Vagina (tissue), 2 donors: ENCODE results near the gene RPLP2.

Experiments
- CTCF ChIP-seq, 3 experiments: fragments of 450-650 bp in 2 of 3; fragments of 200-600 bp in 1 of 3; sonication (generic) in 1 of 3; IDR thresholded peaks; one replicate each; pipeline ENCODE4 v1.5.1; 2017 to 2019; ENCODE audit warnings: antibody characterized with exemption in 3 of 3, mild to moderate bottlenecking in 2 of 3, moderate library complexity in 2 of 3
- POLR2A ChIP-seq, 2 donors: fragments of 450-650 bp; IDR thresholded peaks; one replicate each; pipeline ENCODE4 v1.6.1; 2017; ENCODE audit warnings: antibody characterized with exemption in 2 of 2, mild to moderate bottlenecking in 2 of 2, moderate library complexity in 2 of 2

DNA sequence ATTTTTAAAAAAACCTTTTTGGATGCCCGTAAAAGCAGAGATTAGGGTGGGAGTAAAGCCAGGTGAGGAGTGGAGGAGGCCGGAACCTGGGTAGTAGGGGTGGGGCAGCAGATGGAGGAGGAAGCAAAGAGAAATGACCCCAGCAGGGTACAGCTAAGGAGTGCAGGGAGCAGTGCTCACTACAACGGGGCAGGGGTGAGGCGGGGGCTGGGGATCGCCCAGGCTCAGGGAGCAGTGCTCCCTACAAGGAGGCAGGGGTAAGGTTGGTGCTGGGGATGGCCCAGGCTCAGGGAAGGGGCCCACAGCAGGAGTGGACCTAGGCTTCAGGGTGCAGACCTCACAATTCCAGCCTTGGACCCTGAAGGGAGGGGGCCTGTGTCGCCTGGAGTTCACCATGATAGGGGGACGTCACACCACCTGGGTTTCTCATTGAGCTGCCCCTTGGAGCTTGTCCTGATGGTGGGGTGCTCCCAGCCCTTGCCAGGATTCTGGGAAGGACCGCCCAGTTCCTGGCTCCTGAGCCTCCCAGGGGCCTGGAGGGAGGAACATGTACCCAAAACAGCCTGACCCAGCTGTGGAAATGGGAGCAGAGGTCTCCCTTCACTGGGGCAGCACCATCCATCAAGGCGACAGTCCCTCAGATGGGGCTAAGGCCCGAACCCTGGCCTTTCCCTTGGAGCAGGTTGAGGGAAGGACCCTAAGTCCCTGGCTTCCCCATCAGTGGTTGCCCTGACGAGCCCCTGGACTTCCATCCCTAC lies 6.1 kb downstream of the RPLP2 start:
- TF ChIP-seq POLR2A (IDR thresholded peaks at IDR 0.05) (no peak), CTCF (IDR thresholded peaks at IDR 0.05) (no peak)
